WTC11 (cell line): ENCODE results near the gene ENOX2. TPM values are rescaled to one million over a fixed set of nuclear protein-coding genes. Genes with fewer than 3 reads are reported as not detected.

Source experiments
- ATAC-seq: fragments of 200-7000 bp; cut with Tn5 transposase; 2 replicates; pipeline ENCODE4 v1.10.0; 2021; ENCODE audit warnings: mild to moderate bottlenecking, moderate library complexity
- CTCF ChIA-PET: fragments of 300-600 bp; sonication (Branson Sonifier 250); formaldehyde crosslinking; loops from one replicate; lab custom pipeline; 2021; ENCODE audit warnings: antibody characterized with exemption; lab: Charles Lee
- POLR2A ChIA-PET: fragments of 350-600 bp; sonication (Branson Sonifier 250); formaldehyde crosslinking; loops from one replicate; lab custom pipeline; 2021; ENCODE audit warnings: antibody characterized with exemption; lab: Charles Lee
- DNase-seq: peaks from one replicate; pipeline ENCODE4 v3.0.0; 2021; ENCODE audit warnings: low spot score
- H3K27ac Mint-ChIP-seq: 2 replicates; pipeline ENCODE4 v1.8.0; 2021; ENCODE audit warnings: mixed read lengths
- H3K27me3 Mint-ChIP-seq: 2 replicates; pipeline ENCODE4 v1.8.0; 2021; ENCODE audit warnings: low read depth, mild to moderate bottlenecking, moderate library complexity, mixed read lengths
- H3K36me3 Mint-ChIP-seq: 2 replicates; pipeline ENCODE4 v1.8.0; 2021; ENCODE audit warnings: mixed read lengths
- H3K4me1 Mint-ChIP-seq: 2 replicates; pipeline ENCODE4 v1.8.0; 2022; ENCODE audit warnings: mixed read lengths
- H3K4me3 Mint-ChIP-seq: 2 replicates; pipeline ENCODE4 v1.8.0; 2021; ENCODE audit warnings: mild to moderate bottlenecking, moderate library complexity, mixed read lengths
- H3K9me3 Mint-ChIP-seq: 2 replicates; pipeline ENCODE4 v1.8.0; 2021; ENCODE audit warnings: mixed read lengths
- CDX4 ChIP-seq: fragments of 250-450 bp; sonication (Bioruptor Pico); IDR thresholded peaks from 2 replicates; pipeline ENCODE4 v1.9.0; 2021; ENCODE audit warnings: moderate library complexity, mild to moderate bottlenecking, inconsistent platforms, borderline replicate concordance
- CREB1 ChIP-seq: sonication (generic); formaldehyde crosslinking; IDR thresholded peaks from 2 replicates; pipeline ENCODE4 v1.8.0; 2023; ENCODE audit warnings: mild to moderate bottlenecking, missing genetic modification reagents
- CREM ChIP-seq: sonication (generic); formaldehyde crosslinking; IDR thresholded peaks from 2 replicates; pipeline ENCODE4 v1.8.1; 2022; ENCODE audit warnings: mild to moderate bottlenecking, missing genetic modification reagents, moderate library complexity
- ELF4 ChIP-seq: sonication (generic); formaldehyde crosslinking; IDR thresholded peaks from 2 replicates; pipeline ENCODE4 v1.8.1; 2022; ENCODE audit warnings: low read depth, mild to moderate bottlenecking, moderate library complexity, missing genetic modification reagents
- EMX1 ChIP-seq: fragments of 250-450 bp; sonication (Bioruptor Pico); IDR thresholded peaks from 2 replicates; pipeline ENCODE4 v1.8.0; 2021; ENCODE audit warnings: mild to moderate bottlenecking
- ERG ChIP-seq: fragments of 250-450 bp; sonication (Bioruptor Pico); IDR thresholded peaks from 2 replicates; pipeline ENCODE4 v1.8.0; 2021; ENCODE audit warnings: mild to moderate bottlenecking
- GABPB1 ChIP-seq: sonication (generic); formaldehyde crosslinking; IDR thresholded peaks from 2 replicates; pipeline ENCODE4 v1.8.1; 2023; ENCODE audit warnings: mild to moderate bottlenecking, missing genetic modification reagents
- GTF2I ChIP-seq: fragments of 250-450 bp; sonication (Bioruptor Pico); conservative IDR thresholded peaks from 2 replicates; pipeline ENCODE4 v1.4.0; 2021; ENCODE audit warnings: mild to moderate bottlenecking
- HMGA2 ChIP-seq: fragments of 250-450 bp; sonication (Bioruptor Pico); IDR thresholded peaks from 2 replicates; pipeline ENCODE4 v1.4.0; 2021; ENCODE audit warnings: mild to moderate bottlenecking, moderate library complexity
- IRF1 ChIP-seq: sonication (generic); formaldehyde crosslinking; IDR thresholded peaks from 2 replicates; pipeline ENCODE4 v1.8.0; 2023; ENCODE audit warnings: missing genetic modification reagents
- JUN ChIP-seq: sonication (generic); formaldehyde crosslinking; IDR thresholded peaks from 2 replicates; pipeline ENCODE4 v1.8.0; 2023; ENCODE audit warnings: mild to moderate bottlenecking, missing genetic modification reagents
- MAX ChIP-seq: sonication (generic); formaldehyde crosslinking; IDR thresholded peaks from 2 replicates; pipeline ENCODE4 v1.8.0; 2022; ENCODE audit warnings: mild to moderate bottlenecking, missing genetic modification reagents
- MYBL2 ChIP-seq: sonication (generic); formaldehyde crosslinking; IDR thresholded peaks from 2 replicates; pipeline ENCODE4 v1.8.1; 2023; ENCODE audit warnings: mild to moderate bottlenecking, moderate library complexity, missing genetic modification reagents
- NR2C2 ChIP-seq: sonication (generic); formaldehyde crosslinking; IDR thresholded peaks from 2 replicates; pipeline ENCODE4 v1.8.0; 2022; ENCODE audit warnings: mild to moderate bottlenecking, missing genetic modification reagents
- PRRX2 ChIP-seq: fragments of 250-450 bp; sonication (Bioruptor Pico); IDR thresholded peaks from 2 replicates; pipeline ENCODE4 v1.8.0; 2021; ENCODE audit warnings: mild to moderate bottlenecking
- RORB ChIP-seq: fragments of 250-450 bp; sonication (Bioruptor Pico); IDR thresholded peaks from 2 replicates; pipeline ENCODE4 v1.9.0; 2021; ENCODE audit warnings: mild to moderate bottlenecking
- SMAD3 ChIP-seq: sonication (generic); formaldehyde crosslinking; IDR thresholded peaks from 2 replicates; pipeline ENCODE4 v1.8.0; 2022; ENCODE audit warnings: missing genetic modification reagents, mild to moderate bottlenecking, borderline replicate concordance
- SP1 ChIP-seq: sonication (generic); formaldehyde crosslinking; conservative IDR thresholded peaks from 2 replicates; pipeline ENCODE4 v1.8.1; 2022; ENCODE audit warnings: missing genetic modification reagents
- USF1 ChIP-seq: sonication (generic); formaldehyde crosslinking; IDR thresholded peaks from 2 replicates; pipeline ENCODE4 v1.8.0; 2022; ENCODE audit warnings: mild to moderate bottlenecking, missing genetic modification reagents
- ZMAT4 ChIP-seq: fragments of 250-450 bp; sonication (Bioruptor Pico); IDR thresholded peaks from 2 replicates; pipeline ENCODE4 v1.9.0; 2021; ENCODE audit warnings: mild to moderate bottlenecking
- ZNF121 ChIP-seq: sonication (generic); formaldehyde crosslinking; IDR thresholded peaks from 2 replicates; pipeline ENCODE4 v1.8.0; 2023; ENCODE audit warnings: missing genetic modification reagents
- ZNF416 ChIP-seq: fragments of 250-450 bp; sonication (Bioruptor Pico); IDR thresholded peaks from 2 replicates; pipeline ENCODE4 v1.9.0; 2021; ENCODE audit warnings: mild to moderate bottlenecking, inconsistent platforms
- total RNA-seq: library from RNA; stranded (reverse); gene quantifications from 3 replicates; pipeline ENCODE4 v1.2.3, GENCODE V29; 2021

The ENOX2 gene
- total RNA-seq, 1 experiment from 2014 or later = 13.8 TPM

- ChIA-PET POLR2A (no interaction called here), CTCF (no interaction called here)
- no peak for ATAC-seq
- H3K9me3 Mint-ChIP-seq = no peaks in the 10 kb centered on the region
- no peak overlapping the region for H3K4me3 Mint-ChIP-seq
- no peak overlapping the region for H3K27ac Mint-ChIP-seq
- no peaks in the 10 kb centered on the region for H3K27me3 Mint-ChIP-seq
- no peaks in the 10 kb centered on the region for H3K36me3 Mint-ChIP-seq
- no peak for DNase-seq
- TF ChIP-seq SP1 (CRISPR knock-in tag) = no peak
- no peak for TF ChIP-seq EMX1 (CRISPR knock-in tag)
- no peak for TF ChIP-seq ZMAT4 (CRISPR knock-in tag)
- TF ChIP-seq MAX (CRISPR knock-in tag) = no peak
- TF ChIP-seq ZNF121 (CRISPR knock-in tag) = no peak
- peaks cover 22% of the 10 kb centered on the region for H3K4me1 Mint-ChIP-seq
Measured at GRCh38 chrX:130636277-130636676, 266.7 kb downstream of the ENOX2 start.

GRCh38 chrX:130631011-130631410 lies 272.0 kb downstream of the ENOX2 start:
- ChIA-PET POLR2A (no interaction called here), CTCF (interaction anchor here (0.7 kb wide), 1 partner anchor 885 kb away, joined by 3 read pairs; no protein-coding TSS in a partner anchor)
- Mint-ChIP-seq H3K4me1 (peaks cover 37% of the 10 kb centered on the region), H3K36me3 (no peaks in the 10 kb centered on the region), H3K27me3 (no peaks in the 10 kb centered on the region)
- no peak for TF ChIP-seq JUN (CRISPR knock-in tag)
- no peak for TF ChIP-seq HMGA2 (CRISPR knock-in tag)
- TF ChIP-seq RORB (CRISPR knock-in tag) = no peak
- TF ChIP-seq CREB1 (CRISPR knock-in tag) = no peak
- TF ChIP-seq CDX4 (CRISPR knock-in tag) = no peak
- no peak for TF ChIP-seq CREM (CRISPR knock-in tag)
- TF ChIP-seq ERG = no peak
- no peak for TF ChIP-seq MYBL2 (CRISPR knock-in tag)
- no peak for TF ChIP-seq GTF2I (CRISPR knock-in tag)
- TF ChIP-seq GABPB1 (CRISPR knock-in tag) = no peak
- TF ChIP-seq SMAD3 (CRISPR knock-in tag) = no peak
- no peak for TF ChIP-seq PRRX2 (CRISPR knock-in tag)
- no peak for TF ChIP-seq EMX1 (CRISPR knock-in tag)
- TF ChIP-seq ZMAT4 (CRISPR knock-in tag) = no peak
- no peak for TF ChIP-seq ZNF416
- no peak for TF ChIP-seq NR2C2
- TF ChIP-seq USF1 (CRISPR knock-in tag) = no peak
- no peak for TF ChIP-seq IRF1 (CRISPR knock-in tag)
- no peak for TF ChIP-seq ELF4 (CRISPR knock-in tag)
- TF ChIP-seq, all 79 proteins: peak for 0
- Mint-ChIP-seq H3K27ac (no peak overlapping the region), H3K9me3 (no peaks in the 10 kb centered on the region), H3K4me3 (no peak overlapping the region)
- DNase-seq (no peak), ATAC-seq (no peak)
